Mesothelial cell of epicardium (in vitro differentiated cells): ENCODE measurements around the gene ZFYVE28. TPM values are rescaled to one million over a fixed set of nuclear protein-coding genes. Genes with fewer than 3 reads are reported as not detected.
"Not testable (repeated sequence)": the region's sequence is repeated elsewhere in the genome, so short reads cannot be mapped to it uniquely, and the experiment has no call there.

Experiments used
- DNase-seq, 2 experiments: peaks; one replicate each; pipeline ENCODE4 v3.0.0; 2021; ENCODE audit warnings: low spot score in 2 of 2; ENCODE audit not compliant: unreplicated experiment in 2 of 2
- H3K27ac Mint-ChIP-seq: 2 replicates; pipeline ENCODE4 v1.8.0; 2021; ENCODE audit warnings: mixed read lengths
- H3K27me3 Mint-ChIP-seq: 2 replicates; pipeline ENCODE4 v1.8.0; 2021; ENCODE audit warnings: low read depth, mixed read lengths
- H3K36me3 Mint-ChIP-seq: 2 replicates; pipeline ENCODE4 v1.8.0; 2021; ENCODE audit warnings: mixed read lengths
- H3K4me1 Mint-ChIP-seq: 2 replicates; pipeline ENCODE4 v1.8.0; 2021; ENCODE audit warnings: mixed read lengths
- H3K4me3 Mint-ChIP-seq: 2 replicates; pipeline ENCODE4 v1.8.0; 2021; ENCODE audit warnings: mild to moderate bottlenecking, moderate library complexity, mixed read lengths
- H3K9me3 Mint-ChIP-seq: 2 replicates; pipeline ENCODE4 v1.8.0; 2021; ENCODE audit warnings: mixed read lengths
- CTCF ChIP-seq: fragments of 200-600 bp; sonication (generic); IDR thresholded peaks from one replicate; pipeline ENCODE4 v1.5.0; 2021; ENCODE audit warnings: antibody characterized with exemption; ENCODE audit not compliant: unreplicated experiment
- total RNA-seq: library from RNA; stranded (reverse); gene quantifications from 3 replicates; pipeline ENCODE4 v1.2.1, GENCODE V29; 2021

The ZFYVE28 gene
- total RNA-seq, 1 donor from 2014 or later: 0.51 TPM

GRCh38 chr4:2222838-2223237 is 195.6 kb downstream of the ZFYVE28 start:
- TF ChIP-seq CTCF: no peak
- Mint-ChIP-seq H3K4me3 (no peak overlapping the region), H3K27ac (no peak overlapping the region), H3K4me1 (no peaks in the 10 kb centered on the region), H3K36me3 (no peaks in the 10 kb centered on the region), H3K27me3 (no peaks in the 10 kb centered on the region), H3K9me3 (no peaks in the 10 kb centered on the region)
- no peak for DNase-seq

GRCh38 chr4:2221378-2221777 is 197.1 kb downstream of the ZFYVE28 start:
- not testable (repeated sequence) for H3K9me3 Mint-ChIP-seq, H3K4me1 Mint-ChIP-seq, H3K27ac Mint-ChIP-seq, H3K36me3 Mint-ChIP-seq, DNase-seq, H3K4me3 Mint-ChIP-seq, H3K27me3 Mint-ChIP-seq

GRCh38 chr4:2220016-2220630 is 198.3 kb downstream of the ZFYVE28 start:
- Mint-ChIP-seq H3K4me3 (no peak overlapping the region), H3K36me3 (no peaks in the 10 kb centered on the region), H3K4me1 (no peaks in the 10 kb centered on the region), H3K27ac (no peak overlapping the region), H3K27me3 (peaks cover 8% of the 10 kb centered on the region), H3K9me3 (no peaks in the 10 kb centered on the region)
- peak; percentile 51 to 80 for DNase-seq
- peak; percentile 62 for TF ChIP-seq CTCF

Other genes with a start within 250 kb of the ZFYVE28 start
- gene HAUS3, start 176.5 kb downstream of the ZFYVE28 start, total RNA-seq: 15.4 to 16.9 TPM (median 16.6 TPM) in 3 replicates
- gene POLN, start 176.5 kb downstream of the ZFYVE28 start, total RNA-seq: 3.7 to 5.8 TPM (median 4.5 TPM) in 3 replicates
- gene MXD4, start 156.5 kb downstream of the ZFYVE28 start, total RNA-seq: 95.2 to 104 TPM (median 99.4 TPM) in 3 replicates
- 0.11 TPM in 1 of 3 replicates, not detected in the others for gene CFAP99, start 310 bp upstream of the ZFYVE28 start, total RNA-seq
- gene RNF4, start 50.5 kb upstream of the ZFYVE28 start, total RNA-seq: 59.8 to 63.8 TPM (median 61.0 TPM) in 3 replicates
- gene FAM193A, start 118.0 kb upstream of the ZFYVE28 start, total RNA-seq: 44.3 to 48.1 TPM (median 44.5 TPM) in 3 replicates